Body of pancreas (tissue), 4 donors: ENCODE measurements around the gene DOCK4. TPM values are rescaled to one million over a fixed set of nuclear protein-coding genes. Genes with fewer than 3 reads are reported as not detected.

Source experiments
- ATAC-seq: fragments of 150-250 bp; one replicate; pipeline ENCODE4 v1.9.1; 2016
- DNase-seq, 4 donors: peaks; one replicate each; pipeline ENCODE4 v3.0.0-alpha.2; 2019
- H3K27ac ChIP-seq, 4 donors: fragments of 200-600 bp; sonication (generic); 1 replicate in 3 of 4; 2 replicates in 1 of 4; pipeline versions ENCODE4 v1.5.1 to v1.6.1; 2016 to 2019; ENCODE audit warnings: mild to moderate bottlenecking in 1 of 4, mixed read lengths in 1 of 4, moderate library complexity in 1 of 4
- H3K27me3 ChIP-seq, 2 donors: fragments of 200-600 bp; sonication (generic); one replicate each; pipeline ENCODE4 v1.6.0; 2016; ENCODE audit warnings: mild to moderate bottlenecking in 1 of 2
- H3K36me3 ChIP-seq, 2 donors: fragments of 200-600 bp; sonication (generic); replicated peaks in 1 of 2; 2 replicates each; pipeline ENCODE4 v1.5.1; 2016; ENCODE audit warnings: low read depth in 2 of 2; ENCODE audit not compliant: insufficient read depth in 1 of 2
- H3K4me1 ChIP-seq: fragments of 200-600 bp; sonication (generic); one replicate; pipeline ENCODE4 v1.6.0; 2016
- H3K4me3 ChIP-seq, 2 donors: fragments of 200-600 bp; sonication (generic); 1 replicate in 1 of 2; 2 replicates in 1 of 2; pipeline ENCODE4 v1.5.1; 2016 to 2019
- H3K9me3 ChIP-seq, 3 donors: fragments of 200-600 bp; sonication (generic); 1 replicate in 2 of 3; 2 replicates in 1 of 3; pipeline ENCODE4 v1.5.1; 2016
- CTCF ChIP-seq, 7 experiments: fragments of 450-650 bp in 4 of 7; fragments of 200-600 bp in 3 of 7; sonication (generic) in 3 of 7; IDR thresholded peaks; one replicate each; pipeline ENCODE4 v1.5.1; 2016 to 2019; ENCODE audit warnings: antibody characterized with exemption in 7 of 7
- POLR2A ChIP-seq, 3 donors: fragments of 450-650 bp; IDR thresholded peaks; one replicate each; pipeline ENCODE4 v1.6.1; 2016; ENCODE audit warnings: antibody characterized with exemption in 3 of 3, mild to moderate bottlenecking in 2 of 3
- WGBS, 2 donors: methylation state at CpG; one replicate each; pipeline ENCODE4 v1.1.5; 2017; 5-methylcytosine and 5-hydroxymethylcytosine counted together
- intact Hi-C: fragments of 100-400 bp; cut with DNase I; formaldehyde crosslinking; loops from one replicate; pipeline ENCODE4 v1.15.1; 2023
- total RNA-seq, 2 donors: library from RNA; depleted of rRNA; stranded (reverse); fragments of >200 nt; gene quantifications; one replicate each; pipeline ENCODE4 v1.1.0, GENCODE V29; 2016

DOCK4 gene
- total RNA-seq, 2 donors from 2014 or later = 24.9 to 34.6 TPM

GRCh38 chr7:112201839-112202238 is 4.4 kb downstream of the DOCK4 start:
- DNase-seq = no peak
- Histone ChIP-seq H3K4me1 (peaks cover 11% of the 10 kb centered on the region), H3K9me3 (no peaks in the 10 kb centered on the region), H3K4me3 (no peak overlapping the region), H3K27ac (no peak overlapping the region), H3K27me3 (no peaks in the 10 kb centered on the region), H3K36me3 (no peaks in the 10 kb centered on the region)
- TF ChIP-seq POLR2A (IDR thresholded peaks at IDR 0.05) (no peak), CTCF (IDR thresholded peaks at IDR 0.05) (no peak)
- ATAC-seq = no peak
- intact Hi-C loops = no loop called here

- H3K9me3 ChIP-seq = no peaks in the 10 kb centered on the region
- TF ChIP-seq CTCF (IDR thresholded peaks at IDR 0.05) (no peak), POLR2A (IDR thresholded peaks at IDR 0.05) (no peak)
- H3K36me3 ChIP-seq = no peaks in the 10 kb centered on the region
- H3K4me1 ChIP-seq = peaks cover 11% of the 10 kb centered on the region
- no peak for ATAC-seq
- intact Hi-C loops = no loop called here
- no peak overlapping the region for H3K27ac ChIP-seq
- WGBS, 2 donors = 71 to 80% methylated on average over 6 of the region's 6 CpGs
- DNase-seq = no peak
- H3K27me3 ChIP-seq = no peaks in the 10 kb centered on the region
- no peak overlapping the region for H3K4me3 ChIP-seq
Observed at GRCh38 chr7:112201411-112201810, 4.8 kb downstream of the DOCK4 start.

- no peak for DNase-seq
- no peak for ATAC-seq
- 95 to 96% methylated on average over 1 of the region's 1 CpG for WGBS, 2 donors
- TF ChIP-seq CTCF (IDR thresholded peaks at IDR 0.05) = no peak
- TF ChIP-seq POLR2A (IDR thresholded peaks at IDR 0.05) = no peak
- no peak overlapping the region for H3K27ac ChIP-seq
- peaks cover 11% of the 10 kb centered on the region for H3K4me1 ChIP-seq
- intact Hi-C loops = no loop called here
- H3K9me3 ChIP-seq = no peaks in the 10 kb centered on the region
- H3K4me3 ChIP-seq = no peak overlapping the region
- no peaks in the 10 kb centered on the region for H3K36me3 ChIP-seq
- H3K27me3 ChIP-seq = no peaks in the 10 kb centered on the region
Observed at GRCh38 chr7:112199672-112200071, 6.5 kb downstream of the DOCK4 start.

GRCh38 chr7:112199035-112199655 is 7.1 kb downstream of the DOCK4 start:
- Histone ChIP-seq H3K4me1 (peaks cover 11% of the 10 kb centered on the region), H3K27me3 (no peaks in the 10 kb centered on the region), H3K9me3 (no peaks in the 10 kb centered on the region), H3K4me3 (no peak overlapping the region), H3K36me3 (no peaks in the 10 kb centered on the region), H3K27ac (no peak overlapping the region)
- DNase-seq (no peak), ATAC-seq (no peak)
- intact Hi-C loops = no loop called here
- TF ChIP-seq POLR2A (IDR thresholded peaks at IDR 0.05) (no peak), CTCF (IDR thresholded peaks at IDR 0.05) (no peak)
- WGBS, 2 donors = 73 to 77% methylated on average over 2 of the region's 2 CpGs

- TF ChIP-seq CTCF (IDR thresholded peaks at IDR 0.05) = no peak
- no peak for TF ChIP-seq POLR2A (IDR thresholded peaks at IDR 0.05)
- no peaks in the 10 kb centered on the region for H3K27me3 ChIP-seq
- ATAC-seq (no peak), DNase-seq (no peak)
- no peak overlapping the region for H3K4me3 ChIP-seq
- no peaks in the 10 kb centered on the region for H3K9me3 ChIP-seq
- intact Hi-C loops = no loop called here
- 81 to 83% methylated on average over 6 of the region's 6 CpGs for WGBS, 2 donors
- H3K36me3 ChIP-seq = no peaks in the 10 kb centered on the region
- H3K4me1 ChIP-seq = no peaks in the 10 kb centered on the region
- no peak overlapping the region for H3K27ac ChIP-seq
Observed at GRCh38 chr7:112197322-112197721, 8.9 kb downstream of the DOCK4 start.
